HG02943 (cell line): ENCODE measurements around the gene ZNF518A.

Experiments
- ATAC-seq: cut with Tn5 transposase; IDR thresholded peaks from one replicate; pipeline ENCODE4 v1.9.1; 2021; ENCODE audit warnings: mild to moderate bottlenecking, low read depth, moderate library complexity; ENCODE audit not compliant: unreplicated experiment

Gene ZNF518A, protein sequence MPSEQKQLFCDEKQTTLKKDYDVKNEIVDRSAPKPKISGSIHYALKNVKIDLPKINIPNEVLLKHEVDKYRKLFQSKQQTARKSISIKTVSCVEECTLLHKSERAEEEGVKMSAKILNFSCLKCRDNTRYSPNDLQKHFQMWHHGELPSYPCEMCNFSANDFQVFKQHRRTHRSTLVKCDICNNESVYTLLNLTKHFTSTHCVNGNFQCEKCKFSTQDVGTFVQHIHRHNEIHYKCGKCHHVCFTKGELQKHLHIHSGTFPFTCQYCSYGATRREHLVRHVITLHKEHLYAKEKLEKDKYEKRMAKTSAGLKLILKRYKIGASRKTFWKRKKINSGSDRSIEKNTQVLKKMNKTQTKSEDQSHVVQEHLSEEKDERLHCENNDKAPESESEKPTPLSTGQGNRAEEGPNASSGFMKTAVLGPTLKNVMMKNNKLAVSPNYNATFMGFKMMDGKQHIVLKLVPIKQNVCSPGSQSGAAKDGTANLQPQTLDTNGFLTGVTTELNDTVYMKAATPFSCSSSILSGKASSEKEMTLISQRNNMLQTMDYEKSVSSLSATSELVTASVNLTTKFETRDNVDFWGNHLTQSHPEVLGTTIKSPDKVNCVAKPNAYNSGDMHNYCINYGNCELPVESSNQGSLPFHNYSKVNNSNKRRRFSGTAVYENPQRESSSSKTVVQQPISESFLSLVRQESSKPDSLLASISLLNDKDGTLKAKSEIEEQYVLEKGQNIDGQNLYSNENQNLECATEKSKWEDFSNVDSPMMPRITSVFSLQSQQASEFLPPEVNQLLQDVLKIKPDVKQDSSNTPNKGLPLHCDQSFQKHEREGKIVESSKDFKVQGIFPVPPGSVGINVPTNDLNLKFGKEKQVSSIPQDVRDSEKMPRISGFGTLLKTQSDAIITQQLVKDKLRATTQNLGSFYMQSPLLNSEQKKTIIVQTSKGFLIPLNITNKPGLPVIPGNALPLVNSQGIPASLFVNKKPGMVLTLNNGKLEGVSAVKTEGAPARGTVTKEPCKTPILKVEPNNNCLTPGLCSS (N-terminal part only)

GRCh38 chr10:96129387-96130325 lies at the start of gene ZNF518A:
Gene ZNF518A, plus strand, starts transcription at chr10:96130297. Its CDS starts 26,026 bp downstream, at chr10:96156323.
- ATAC-seq: peak; percentile 75

DNA sequence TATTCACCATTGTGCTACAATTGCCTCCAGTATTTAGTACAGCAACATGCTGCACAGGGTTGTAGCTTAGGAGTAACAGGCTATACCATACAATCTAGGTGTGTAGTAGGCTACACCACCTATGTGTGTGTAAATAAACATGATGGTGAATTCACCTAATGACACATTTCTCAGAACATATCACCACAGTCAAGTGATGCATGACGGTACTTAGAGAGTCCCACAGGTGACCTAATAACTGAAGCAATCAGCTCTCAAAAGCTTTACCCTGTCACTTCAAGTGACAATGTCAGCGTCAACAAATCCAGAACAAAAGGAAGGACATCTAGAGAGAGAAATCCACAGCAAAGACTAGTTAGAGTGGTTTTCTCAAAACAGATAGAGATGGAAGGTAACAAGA lies 47.9 kb upstream of the ZNF518A start:
- ATAC-seq: no peak

- no peak for ATAC-seq
These were observed 47.3 kb upstream of the ZNF518A start for GRCh38 chr10:96082748-96083147.

- no peak for ATAC-seq
These were observed 41.0 kb upstream of the ZNF518A start for GRCh38 chr10:96089116-96089515.

GRCh38 chr10:96089670-96090462 lies 40.2 kb upstream of the ZNF518A start:
- peak; percentile 91 for ATAC-seq

GRCh38 chr10:96090463-96090800 lies 39.7 kb upstream of the ZNF518A start:
- no peak for ATAC-seq

DNA sequence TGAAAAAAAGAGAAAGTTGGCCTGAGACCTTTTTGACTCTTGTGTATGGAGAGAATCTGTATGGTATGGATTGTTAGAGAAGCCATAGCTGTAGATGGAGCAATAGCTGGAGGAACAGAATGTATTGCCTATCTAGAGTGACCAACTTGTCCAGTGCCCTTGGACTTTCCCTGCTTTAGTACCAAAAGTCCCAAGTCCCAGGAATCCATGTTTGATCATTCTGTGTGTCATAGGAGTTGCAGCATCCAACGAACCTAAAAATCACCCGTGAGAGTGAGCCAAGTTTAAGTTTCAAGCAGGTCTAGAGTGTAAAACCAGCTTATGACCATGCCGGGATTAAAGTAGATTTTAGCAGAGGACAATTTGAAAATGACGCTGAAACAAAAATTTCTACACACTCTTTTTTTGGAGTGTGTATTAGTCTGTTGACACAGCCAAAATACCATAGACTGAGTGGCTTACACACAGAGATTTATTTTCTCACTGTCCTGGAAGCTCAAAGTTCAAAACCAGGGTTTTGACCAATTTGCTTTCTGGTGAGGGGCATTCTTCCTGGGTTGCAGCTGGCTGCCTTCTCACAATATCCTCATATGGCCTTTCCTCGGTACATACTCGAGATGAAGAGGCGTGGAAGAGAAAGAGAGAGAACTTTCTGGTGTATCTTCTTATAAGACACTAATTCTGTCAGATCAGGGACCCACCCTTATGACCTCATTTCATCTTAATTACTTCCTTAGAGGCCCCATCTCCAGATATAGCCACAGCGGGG lies 36.9 kb upstream of the ZNF518A start:
- ATAC-seq: no peak

DNA sequence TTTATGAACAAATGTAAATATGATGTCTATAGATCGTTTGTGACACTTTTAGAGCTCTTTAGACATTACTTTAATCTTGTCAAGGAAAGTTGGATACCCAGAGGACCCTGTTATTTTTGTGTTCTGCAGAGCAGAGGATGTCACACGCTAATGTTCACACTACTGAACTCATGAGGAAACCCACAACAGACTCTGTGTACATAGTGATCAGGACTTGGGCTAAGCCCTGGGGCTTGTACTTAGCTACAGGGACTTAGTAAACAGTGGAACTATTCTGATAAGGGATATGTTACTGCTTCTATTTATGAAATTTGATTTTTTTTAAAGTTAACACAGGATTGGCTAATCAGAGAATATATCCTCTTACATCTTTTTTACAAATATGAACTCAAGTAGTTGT lies 36.1 kb upstream of the ZNF518A start:
- ATAC-seq: no peak

DNA sequence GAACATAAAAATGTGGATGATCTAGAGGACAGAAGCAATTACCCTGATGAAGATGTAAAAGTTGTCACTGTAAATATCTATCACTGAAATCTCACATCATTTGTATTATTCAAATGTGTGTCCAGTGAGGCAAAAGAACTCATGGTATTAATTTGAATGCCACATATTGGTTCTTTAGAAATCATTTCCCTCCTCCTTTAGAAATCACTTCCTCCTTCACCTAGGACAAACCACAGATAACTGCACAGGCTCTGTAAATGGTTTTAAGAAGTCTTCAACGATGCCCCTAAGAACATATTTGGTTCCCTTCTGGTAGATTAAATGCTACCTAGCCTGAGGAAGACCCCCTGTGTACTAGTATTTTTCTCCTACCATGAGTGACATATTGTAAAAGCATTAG lies 33.1 kb upstream of the ZNF518A start:
- ATAC-seq: no peak

- no peak for ATAC-seq
These were observed 32.2 kb upstream of the ZNF518A start for GRCh38 chr10:96097865-96098264.

DNA sequence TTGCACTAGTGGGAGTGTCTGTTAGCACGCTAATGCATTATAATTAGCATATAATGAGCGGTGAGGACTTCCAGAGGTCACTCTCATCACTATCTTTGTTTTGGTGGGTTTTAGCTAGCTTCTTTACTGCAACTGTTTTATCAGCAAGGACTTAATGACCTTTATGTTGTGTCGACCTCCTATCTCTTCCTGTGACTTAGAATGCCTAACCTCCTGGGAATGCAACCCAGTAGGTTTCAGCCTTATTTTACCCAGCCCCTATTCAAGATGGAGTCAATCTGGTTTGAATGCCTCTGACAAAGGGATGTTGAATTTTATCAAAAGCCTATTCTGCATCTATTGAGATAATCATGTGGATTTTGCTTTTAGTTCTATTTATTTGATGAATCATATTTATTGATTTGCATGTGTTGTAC lies 22.5 kb upstream of the ZNF518A start:
- no peak for ATAC-seq

- no peak for ATAC-seq
These were observed 17.6 kb upstream of the ZNF518A start for GRCh38 chr10:96112531-96112930.

DNA sequence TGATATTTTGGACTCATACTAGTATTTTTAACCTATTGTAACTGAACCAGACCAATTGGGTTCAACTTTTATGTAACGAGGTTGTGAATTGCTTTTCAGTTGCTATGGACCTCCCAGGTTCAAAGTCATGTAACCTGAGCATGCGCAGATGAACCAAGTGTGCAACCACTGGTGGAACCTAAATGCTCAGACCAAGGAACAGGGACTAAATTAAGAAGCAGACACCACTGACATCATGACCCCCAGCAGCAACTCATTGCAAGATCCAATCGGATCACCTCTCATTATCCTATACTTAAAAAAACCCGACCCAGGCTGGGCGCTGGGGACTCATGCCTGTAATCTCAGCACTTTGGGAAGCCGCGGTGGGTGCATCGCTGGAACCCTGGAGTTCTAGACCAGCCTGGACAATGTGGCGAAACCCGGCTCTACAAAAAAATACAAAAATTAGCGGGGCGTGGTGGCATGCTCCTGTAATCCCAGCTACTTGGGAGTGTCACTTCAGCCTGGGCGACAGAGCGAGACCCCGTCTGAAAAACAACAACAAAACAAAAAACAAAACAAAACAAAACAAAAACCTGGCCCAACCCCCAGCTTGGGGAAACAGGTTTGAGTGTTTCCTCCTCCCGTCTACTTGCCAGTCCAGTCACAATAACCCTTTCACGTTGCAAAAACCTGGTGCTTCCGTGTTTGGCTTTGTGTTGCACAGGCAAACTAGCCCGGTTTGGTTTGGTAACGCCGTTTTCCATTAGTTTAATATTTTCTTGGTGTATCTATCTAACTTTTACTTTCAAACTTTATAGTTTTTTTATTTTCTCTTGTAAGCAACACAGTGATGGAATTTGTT lies 11.3 kb upstream of the ZNF518A start:
- no peak for ATAC-seq

DNA sequence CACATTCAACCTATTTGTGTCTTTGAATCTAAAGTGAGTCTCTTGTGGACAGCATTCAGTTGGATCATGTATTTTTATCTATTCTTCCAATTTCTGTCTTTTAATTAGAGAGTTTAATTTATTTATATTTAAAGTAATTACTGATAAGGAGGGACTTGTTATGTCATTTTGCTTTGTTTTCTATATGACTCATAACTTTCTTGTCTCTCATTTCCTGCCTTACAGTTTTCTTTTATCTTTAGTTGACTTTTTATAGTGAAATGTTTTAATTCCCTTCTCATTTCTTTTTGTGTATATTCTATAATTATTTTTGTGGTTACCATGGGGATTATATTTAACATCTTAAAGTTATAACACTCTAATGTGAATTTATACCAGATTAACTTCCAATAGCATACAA lies 7.3 kb upstream of the ZNF518A start:
- ATAC-seq: no peak

DNA sequence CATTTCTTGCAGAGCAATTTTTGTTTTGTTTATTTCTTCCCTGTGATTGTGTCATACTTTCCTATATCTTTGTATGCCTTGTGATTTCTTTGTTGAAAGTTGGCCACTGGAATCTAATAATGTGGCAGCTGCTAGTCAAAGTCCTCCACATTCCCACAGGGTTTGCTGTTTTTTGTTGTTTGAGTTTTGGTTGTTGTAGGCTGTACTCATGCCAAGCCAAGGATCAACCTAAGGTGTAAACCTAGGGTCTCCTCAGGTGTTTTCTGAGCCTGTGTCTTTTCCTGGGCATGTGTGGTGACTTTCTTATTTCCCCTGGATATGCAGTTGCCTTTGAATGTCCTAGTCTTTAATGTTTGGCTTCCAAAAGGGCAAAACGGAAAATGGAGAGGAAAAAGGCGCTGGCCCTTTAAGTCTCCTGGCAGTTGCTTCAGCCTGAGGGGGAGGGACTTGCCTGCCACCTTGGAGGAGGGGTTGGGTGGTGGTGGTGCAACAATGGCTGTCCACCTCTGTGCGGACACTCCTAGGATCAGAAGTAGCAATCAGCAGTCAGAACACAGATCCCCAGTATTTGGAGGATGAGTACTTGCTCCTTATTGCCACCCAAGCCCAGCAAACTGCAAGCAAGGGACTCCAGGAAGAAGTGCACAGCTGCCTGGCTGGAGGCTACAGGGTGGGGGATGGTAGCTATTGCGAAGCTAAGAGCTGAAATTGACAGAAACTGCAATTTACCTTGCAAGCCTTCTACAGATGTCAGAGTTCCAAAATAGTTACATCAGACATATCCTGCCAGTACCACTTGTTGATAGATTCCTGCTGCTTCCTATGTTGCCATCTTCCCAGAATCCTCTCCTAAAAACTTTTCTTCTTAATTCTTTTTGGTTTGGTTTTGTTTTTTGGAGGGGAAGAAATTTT lies 5.6 kb upstream of the ZNF518A start:
- no peak for ATAC-seq

- no peak for ATAC-seq
These were observed 5.0 kb upstream of the ZNF518A start for GRCh38 chr10:96125142-96125515.
